Activated CD4-positive, alpha-beta T cell treated with anti-CD3 and anti-CD28 coated beads, Interleukin-10, Interleukin-2, amounts not matched to agents 100 ng/mL and 50 ng/mL, durations not matched to agents 16 hours and 8 hours (primary cell): ENCODE results near the gene LKAAEAR1.

Source experiments
- DNase-seq: peaks from one replicate; pipeline ENCODE4 v3.0.0-alpha.2; 2020

LKAAEAR1 gene

GRCh38 chr20:64110411-64111068, 26.3 kb upstream of the LKAAEAR1 start:
- DNase-seq: no peak

GRCh38 chr20:64109831-64110391, 25.7 kb upstream of the LKAAEAR1 start:
- DNase-seq: no peak

DNA sequence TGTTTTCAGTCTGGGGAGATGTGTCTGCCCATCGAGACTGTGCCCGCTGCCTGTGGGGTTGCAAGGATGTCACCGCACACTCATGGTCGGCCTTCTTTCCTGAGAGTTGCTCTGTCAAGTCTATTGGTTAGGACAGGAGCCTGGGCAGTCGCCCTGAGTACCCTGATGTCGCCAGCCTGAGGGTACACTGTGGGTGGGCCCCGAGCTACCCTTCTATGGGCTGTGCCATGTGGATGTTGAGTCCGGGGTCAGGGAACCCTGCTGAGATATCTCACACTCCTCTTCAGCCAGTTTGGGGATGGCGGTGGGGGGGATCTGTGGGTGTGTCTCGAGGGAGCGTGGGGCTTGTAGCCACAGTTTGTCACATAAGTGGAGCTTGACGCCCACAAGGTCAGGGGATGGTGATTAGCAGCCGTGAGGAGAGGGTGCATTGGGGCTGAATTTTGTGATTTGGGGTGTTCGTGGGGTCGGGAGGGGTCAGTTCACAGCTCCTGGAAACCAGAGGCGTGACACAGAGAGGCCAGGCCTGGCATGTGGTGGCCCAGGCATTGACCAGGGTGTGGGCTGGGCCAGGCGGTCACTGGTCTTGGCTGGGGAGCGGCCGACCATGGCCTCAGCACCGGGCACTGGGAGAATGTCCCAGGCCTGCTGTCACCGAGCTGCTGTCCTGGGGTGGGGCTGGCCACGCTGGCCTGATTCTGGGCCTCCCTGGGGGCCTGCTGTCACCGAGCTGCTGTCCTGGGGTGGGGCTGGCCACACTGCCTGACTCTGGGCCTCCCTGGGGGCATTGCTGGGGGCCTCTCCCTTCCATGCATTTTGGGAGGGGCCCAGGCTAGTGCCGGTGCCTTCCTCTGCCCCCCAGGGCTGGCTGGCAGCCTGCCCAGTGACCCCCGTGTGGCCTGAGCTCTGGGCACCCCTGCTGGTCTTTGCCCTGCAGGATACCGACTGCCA, 24.8 kb upstream of the LKAAEAR1 start:
- no peak for DNase-seq

GRCh38 chr20:64107736-64108457, 23.7 kb upstream of the LKAAEAR1 start:
- DNase-seq: no peak

DNA sequence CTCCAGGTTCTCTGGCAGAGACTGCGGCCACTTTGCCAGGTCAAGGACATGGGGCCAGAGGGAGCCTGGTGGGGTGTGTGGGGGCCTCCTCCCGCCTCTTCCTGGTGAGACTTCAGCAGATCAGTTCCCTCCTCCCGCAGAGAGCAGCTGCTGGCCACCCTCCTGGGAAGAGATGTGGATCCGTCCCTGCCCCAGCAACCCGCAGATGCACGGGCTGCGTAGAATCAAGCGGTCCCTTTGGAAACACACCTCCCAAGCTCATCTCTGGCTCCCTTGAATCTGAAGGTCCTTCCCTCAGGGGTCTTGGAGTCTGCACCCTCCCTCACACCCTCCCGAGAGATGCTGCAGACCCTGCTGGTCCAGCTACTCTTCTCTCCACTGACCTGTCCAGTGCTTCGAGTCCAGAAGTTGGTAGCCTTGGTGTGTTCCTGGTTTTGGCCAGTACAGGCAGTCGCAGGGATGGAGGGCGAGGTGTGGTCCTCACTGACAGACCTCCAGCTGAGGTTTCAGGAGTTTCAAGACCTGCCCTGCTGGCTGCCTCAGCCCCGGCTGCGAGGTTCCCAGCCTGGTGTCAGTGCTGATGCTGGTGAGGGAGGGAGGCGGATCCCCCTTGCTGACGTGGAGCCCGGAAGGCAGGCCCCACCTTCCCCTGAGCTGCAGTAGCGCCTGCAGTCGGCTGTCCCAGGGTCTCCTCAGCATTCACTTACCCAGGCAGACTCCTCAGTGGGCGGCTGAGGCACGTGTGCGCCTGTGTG, 23.0 kb upstream of the LKAAEAR1 start, which contains the start of gene NPBWR2:
Gene NPBWR2, minus strand, starts transcription at position 585 of the 755 bp plus-strand sequence. CDS start 734 bp downstream, outside the sequence.
- DNase-seq: no peak

GRCh38 chr20:64106435-64106961, 22.3 kb upstream of the LKAAEAR1 start:
- DNase-seq: no peak

DNA sequence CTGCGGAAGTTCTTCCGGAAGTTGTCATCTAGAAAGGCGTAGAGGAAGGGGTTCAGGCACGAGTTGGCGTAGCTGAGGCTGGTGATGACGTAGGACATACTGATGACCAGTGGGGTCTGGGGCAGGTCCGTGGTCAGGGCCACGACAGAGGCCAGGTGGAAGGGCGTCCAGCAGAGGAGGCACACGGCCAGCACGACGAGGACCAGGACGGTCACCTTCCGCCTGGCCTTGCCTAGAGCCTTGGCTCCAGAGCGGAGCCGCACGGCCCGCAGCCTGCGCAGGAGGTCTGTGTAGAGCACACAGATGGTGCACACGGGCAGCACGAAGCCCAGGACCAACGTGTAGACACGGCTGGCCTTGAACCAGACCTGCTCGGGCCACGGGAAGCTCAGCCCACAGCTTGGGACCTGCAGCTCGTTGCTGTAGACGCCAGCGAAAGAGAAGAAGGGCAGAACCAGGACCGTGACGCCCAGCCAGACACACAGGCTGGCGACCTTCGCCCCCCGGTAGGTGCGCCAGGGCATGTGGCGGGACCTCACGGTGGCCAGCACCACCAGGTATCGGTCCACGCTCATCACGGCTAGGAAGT, 21.7 kb upstream of the LKAAEAR1 start:
- DNase-seq: no peak

- DNase-seq: no peak
These were observed 20.7 kb upstream of the LKAAEAR1 start for GRCh38 chr20:64104667-64105451.

GRCh38 chr20:64103871-64104666, 19.9 kb upstream of the LKAAEAR1 start:
- no peak for DNase-seq

DNA sequence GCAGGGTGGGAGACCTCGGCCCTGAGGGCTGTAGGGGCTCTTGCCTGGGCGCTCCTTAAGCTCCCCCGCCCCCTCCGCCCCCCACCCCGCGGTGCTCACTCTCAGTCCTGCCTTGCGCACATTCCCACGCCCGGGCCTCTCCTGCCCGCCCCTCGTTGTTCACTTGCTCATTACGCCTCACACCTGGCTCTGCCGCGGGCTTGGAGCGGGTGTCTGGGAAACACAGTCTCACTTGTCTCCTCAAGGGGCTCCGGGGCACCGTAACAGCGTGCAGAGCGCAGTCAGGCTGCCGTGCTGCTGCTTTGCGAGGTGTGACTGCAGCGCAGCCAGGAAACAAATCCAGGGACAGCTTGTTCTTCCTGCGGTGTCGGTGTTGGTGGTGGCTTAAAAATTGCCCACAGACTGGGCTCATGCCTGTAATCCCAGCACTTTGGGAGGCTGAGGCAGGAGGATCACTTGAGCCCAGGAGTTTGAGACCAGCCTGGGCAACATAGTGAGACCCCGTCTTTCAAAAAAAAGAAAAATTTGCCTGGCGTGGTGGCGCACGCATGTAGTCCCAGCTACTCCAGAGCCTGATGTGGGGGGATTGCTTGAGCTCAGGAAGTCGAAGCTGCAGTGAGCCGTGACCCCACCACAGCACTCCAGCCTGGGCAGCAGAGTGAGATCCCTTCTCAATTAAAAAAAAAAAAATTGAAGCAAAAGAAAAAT, 18.6 kb upstream of the LKAAEAR1 start:
- DNase-seq: no peak

DNA sequence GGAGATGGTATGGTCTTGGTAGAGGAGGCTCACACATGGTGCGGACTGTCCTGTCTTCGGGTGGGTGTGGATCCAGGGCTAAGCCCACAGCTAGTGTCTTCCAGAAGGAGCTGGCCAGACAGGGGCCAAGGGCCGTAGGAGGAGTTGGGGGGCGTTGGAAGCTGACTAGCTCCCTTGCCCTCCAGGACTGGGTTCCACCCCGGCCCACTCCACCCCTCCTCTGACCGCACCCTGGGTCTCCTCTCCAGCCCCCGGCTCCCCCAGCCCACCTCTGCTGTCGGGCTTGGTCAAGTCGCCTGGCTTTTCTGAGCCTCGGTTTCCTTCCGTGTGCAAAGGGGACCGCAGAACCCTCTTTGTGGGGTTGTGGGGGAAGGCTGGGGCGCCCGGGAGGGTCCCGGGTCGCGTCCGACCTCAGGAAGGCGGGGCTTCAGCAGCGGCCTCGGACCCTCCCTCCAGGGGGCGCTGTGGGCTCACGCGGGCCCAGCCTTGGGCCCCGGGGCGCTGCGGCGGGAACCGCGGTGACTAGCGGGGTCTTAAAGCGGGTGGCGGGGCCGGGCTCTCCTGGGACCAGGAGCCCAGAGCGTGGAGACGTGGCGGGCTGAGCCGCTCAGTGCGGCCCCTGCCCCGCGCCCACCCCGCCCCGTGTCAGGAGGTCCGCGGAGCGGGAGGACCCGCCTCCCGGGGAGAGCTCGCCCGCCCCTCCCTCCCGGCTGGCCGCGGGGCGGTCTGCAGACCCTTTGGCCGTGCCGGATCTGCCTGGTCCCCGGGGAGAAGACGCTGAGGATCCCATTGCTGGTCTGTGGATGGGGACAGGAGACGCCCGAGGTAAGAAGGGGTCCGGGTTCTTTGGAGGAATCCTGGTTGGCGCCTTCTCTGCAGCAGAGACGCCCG, 17.8 kb upstream of the LKAAEAR1 start:
- DNase-seq: peak; percentile 61

GRCh38 chr20:64100946-64101688, 16.9 kb upstream of the LKAAEAR1 start:
- no peak for DNase-seq

DNA sequence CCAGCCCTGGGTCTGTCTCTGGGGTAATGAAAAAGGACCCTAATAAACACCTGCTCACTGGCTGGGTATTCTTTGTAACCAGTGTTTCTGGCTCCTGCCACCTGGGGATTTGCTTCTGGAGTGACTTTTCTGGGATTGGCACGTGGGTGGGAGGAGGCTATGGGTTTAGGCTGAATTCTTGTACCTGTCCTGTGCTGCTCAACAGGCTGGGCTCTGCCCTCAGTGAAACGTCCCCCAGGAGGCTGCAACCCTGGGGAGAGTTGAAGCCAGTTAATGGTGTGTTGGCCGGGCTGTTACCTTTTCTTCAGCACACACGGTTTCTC, 16.3 kb upstream of the LKAAEAR1 start:
- no peak for DNase-seq

DNA sequence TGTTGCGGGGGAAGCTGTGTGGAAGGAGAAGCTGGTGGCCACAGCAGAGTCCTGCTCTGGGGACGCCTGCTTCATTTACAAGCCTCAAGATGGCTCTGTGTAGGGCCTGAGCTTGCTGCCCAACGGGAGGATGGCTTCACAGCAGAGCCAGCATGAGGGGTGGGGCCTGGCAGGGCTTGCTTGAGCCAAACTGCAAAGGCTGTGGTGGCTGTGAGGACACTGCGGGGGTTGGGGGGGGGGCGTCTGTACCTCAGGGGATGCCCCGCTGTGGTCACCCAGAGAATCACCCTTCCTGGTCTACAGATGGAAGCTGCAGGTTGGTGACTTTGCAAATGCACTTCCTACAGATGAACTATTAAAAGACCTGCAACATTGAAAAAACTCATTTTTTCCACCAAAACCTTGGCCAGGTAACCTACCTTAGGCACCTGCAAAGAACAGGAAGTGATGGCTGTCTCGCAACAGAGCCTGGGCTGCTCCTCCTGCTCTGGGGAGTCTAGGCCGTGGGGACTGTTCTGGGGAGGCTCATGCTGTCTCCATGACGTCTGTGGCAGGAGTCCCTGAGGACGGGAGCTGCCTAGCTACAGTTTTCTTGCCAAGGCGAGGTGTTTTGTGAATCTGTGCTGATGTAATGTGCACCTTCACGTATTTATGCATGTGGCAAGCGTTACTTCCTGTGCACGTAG, 15.8 kb upstream of the LKAAEAR1 start:
- no peak for DNase-seq

- DNase-seq: no peak
These were observed 15.0 kb upstream of the LKAAEAR1 start for GRCh38 chr20:64099086-64099786.

- no peak for DNase-seq
These were observed 14.3 kb upstream of the LKAAEAR1 start for GRCh38 chr20:64098471-64099013.
